SK-N-MC (cell line): Measurements from ENCODE around the gene NKIRAS1.

ENCODE experiments used
- DNase-seq: peaks from one replicate; pipeline ENCODE4 v3.0.0-alpha.2; 2011; ENCODE audit warnings: low read depth, low spot score
- H3K27ac ChIP-seq: fragments of 200-600 bp; sonication (generic); 2 replicates; pipeline ENCODE4 v1.5.1; 2016; ENCODE audit warnings: mixed run types
- H3K36me3 ChIP-seq: fragments of 200-600 bp; sonication (generic); 2 replicates; pipeline ENCODE4 v1.6.1; 2017; ENCODE audit warnings: antibody characterized with exemption, low read length, mixed read lengths; ENCODE audit not compliant: insufficient read depth
- H3K4me3 ChIP-seq: fragments of 200-600 bp; sonication (generic); 2 replicates; pipeline ENCODE4 v1.5.1; 2016
- H3K9ac ChIP-seq: fragments of 200-600 bp; sonication (generic); 2 replicates; pipeline ENCODE4 v1.8.0; 2017; ENCODE audit warnings: mixed run types, mixed read lengths; ENCODE audit not compliant: insufficient read length
- H3K9me3 ChIP-seq: fragments of 200-600 bp; sonication (generic); 2 replicates; pipeline ENCODE4 v1.6.1; 2017; ENCODE audit warnings: low read depth, mild to moderate bottlenecking, antibody characterized with exemption, low read length, moderate library complexity, mixed read lengths
- EZH2 ChIP-seq: fragments of 200-600 bp; sonication (generic); IDR thresholded peaks from one replicate; pipeline ENCODE4 v1.6.1; 2017; ENCODE audit warnings: antibody characterized with exemption
- FOXP2 ChIP-seq: optimal IDR thresholded peaks from 2 replicates; pipeline ENCODE3; 2011; ENCODE audit warnings: mild to moderate bottlenecking, moderate library complexity; ENCODE audit not compliant: insufficient read depth; ENCODE audit errors: extremely low read length, control extremely low read depth
- POLR2AphosphoS5 ChIP-seq: IDR thresholded peaks from 2 replicates; pipeline ENCODE4 v1.6.1; 2012; ENCODE audit warnings: mild to moderate bottlenecking, low read depth, low read length, borderline replicate concordance

NKIRAS1 gene

DNA sequence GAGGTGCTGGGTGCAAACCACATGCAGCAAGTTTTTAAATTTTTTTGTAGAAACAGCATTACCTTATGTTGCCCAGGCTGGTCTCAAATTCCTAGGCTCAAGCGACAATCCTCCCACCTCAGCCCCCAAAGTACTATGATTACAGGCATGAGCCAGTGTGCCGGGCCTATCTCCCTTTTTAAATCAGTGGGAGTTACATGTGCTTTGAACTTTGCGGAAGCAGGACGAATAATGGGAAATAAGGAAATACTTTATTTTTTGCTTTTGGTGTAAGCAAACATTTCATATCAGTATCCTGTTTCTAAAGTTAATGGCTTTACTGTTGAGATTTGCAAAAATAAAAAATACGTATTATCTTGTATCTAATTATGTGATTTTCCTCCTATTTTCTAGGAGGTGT lies 37.4 kb upstream of the NKIRAS1 start:
- Histone ChIP-seq H3K4me3 (no peak overlapping the region), H3K9ac (no peak overlapping the region), H3K27ac (no peak overlapping the region), H3K9me3 (no peaks in the 10 kb centered on the region), H3K36me3 (no peaks in the 10 kb centered on the region)
- TF ChIP-seq POLR2AphosphoS5 (no peak), FOXP2 (no peak), EZH2 (no peak)
- DNase-seq, result no peak

DNA sequence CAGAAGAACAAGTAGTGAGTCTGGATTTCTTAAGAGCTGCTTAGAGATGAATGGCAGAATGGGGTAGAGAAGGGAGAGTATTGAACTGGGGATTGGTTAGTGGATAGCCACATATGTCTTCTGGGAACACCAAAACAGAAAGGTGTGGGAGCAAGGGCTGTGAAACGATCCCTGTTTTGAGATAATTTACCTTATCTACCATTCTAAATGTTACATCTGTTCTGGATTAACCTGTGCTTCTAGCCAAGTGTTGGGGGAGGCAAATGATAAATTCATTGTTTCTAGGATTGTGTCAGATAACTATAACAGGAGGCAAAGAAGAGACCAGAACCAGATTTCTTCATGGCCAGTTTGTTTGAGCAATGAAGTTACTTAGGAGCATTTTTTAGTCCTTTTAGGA lies 36.7 kb upstream of the NKIRAS1 start:
- no peak overlapping the region for H3K27ac ChIP-seq
- no peak for DNase-seq
- no peak overlapping the region for H3K4me3 ChIP-seq
- H3K9ac ChIP-seq, result no peak overlapping the region
- H3K36me3 ChIP-seq, result no peaks in the 10 kb centered on the region
- no peaks in the 10 kb centered on the region for H3K9me3 ChIP-seq
- TF ChIP-seq FOXP2 (no peak), POLR2AphosphoS5 (no peak)

- H3K36me3 ChIP-seq, result no peaks in the 10 kb centered on the region
- DNase-seq, result no peak
- no peak overlapping the region for H3K4me3 ChIP-seq
- H3K9me3 ChIP-seq, result no peaks in the 10 kb centered on the region
- TF ChIP-seq FOXP2, result no peak
- no peak for TF ChIP-seq POLR2AphosphoS5
- no peak for TF ChIP-seq EZH2
- H3K27ac ChIP-seq, result no peak overlapping the region
- H3K9ac ChIP-seq, result no peak overlapping the region
Measured at GRCh38 chr3:23952646-23953045, 35.9 kb upstream of the NKIRAS1 start.

DNA sequence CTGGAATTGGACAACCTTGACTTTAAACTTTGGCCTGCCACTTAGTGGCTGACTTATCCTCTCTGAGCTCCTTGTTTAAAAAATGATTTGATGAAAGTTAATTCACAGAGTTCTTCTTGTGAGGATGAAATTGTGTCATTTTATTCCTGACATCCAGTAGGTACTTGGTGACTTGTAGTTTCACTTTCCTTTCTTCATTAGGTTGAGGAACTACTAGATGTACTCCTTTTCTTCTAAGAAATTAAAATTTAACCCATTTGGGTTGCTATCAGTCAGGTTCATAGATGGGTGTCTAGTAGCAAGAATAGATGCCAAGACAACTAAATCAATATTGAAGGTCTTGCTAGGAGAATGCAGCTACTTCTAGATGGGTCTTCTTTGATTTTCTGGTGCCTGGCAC lies 33.5 kb upstream of the NKIRAS1 start:
- Histone ChIP-seq H3K36me3 (no peaks in the 10 kb centered on the region), H3K9ac (no peak overlapping the region), H3K4me3 (no peak overlapping the region), H3K9me3 (no peaks in the 10 kb centered on the region), H3K27ac (no peak overlapping the region)
- no peak for TF ChIP-seq EZH2
- no peak for TF ChIP-seq POLR2AphosphoS5
- no peak for TF ChIP-seq FOXP2
- no peak for DNase-seq

- no peak overlapping the region for H3K4me3 ChIP-seq
- TF ChIP-seq POLR2AphosphoS5 (no peak), FOXP2 (no peak), EZH2 (no peak)
- no peaks in the 10 kb centered on the region for H3K36me3 ChIP-seq
- H3K27ac ChIP-seq, result no peak overlapping the region
- no peaks in the 10 kb centered on the region for H3K9me3 ChIP-seq
- no peak for DNase-seq
- no peak overlapping the region for H3K9ac ChIP-seq
Measured at GRCh38 chr3:23949784-23950183, 33.0 kb upstream of the NKIRAS1 start.

DNA sequence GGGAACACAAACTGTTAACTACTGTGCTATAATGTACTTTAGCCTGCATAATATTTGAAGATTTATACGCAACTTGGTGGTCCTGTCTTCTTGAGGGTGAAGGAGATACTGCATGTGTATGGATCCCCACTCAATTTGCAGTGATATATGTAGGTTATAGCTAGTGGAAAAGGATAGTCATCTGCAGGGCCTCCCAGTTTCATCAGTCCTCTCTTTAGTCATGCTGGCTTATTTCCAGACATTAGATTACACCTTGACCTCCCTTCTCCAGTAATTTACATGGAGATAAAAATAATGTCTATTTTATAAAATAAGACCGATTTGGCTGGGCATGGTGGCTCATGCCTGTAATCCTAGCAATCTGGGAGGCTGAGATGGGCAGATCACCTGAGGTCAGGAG lies 32.0 kb upstream of the NKIRAS1 start:
- DNase-seq, result no peak
- H3K9ac ChIP-seq, result no peak overlapping the region
- no peak overlapping the region for H3K27ac ChIP-seq
- no peaks in the 10 kb centered on the region for H3K9me3 ChIP-seq
- no peak for TF ChIP-seq POLR2AphosphoS5
- no peak for TF ChIP-seq EZH2
- TF ChIP-seq FOXP2, result no peak
- no peak overlapping the region for H3K4me3 ChIP-seq
- no peaks in the 10 kb centered on the region for H3K36me3 ChIP-seq

DNA sequence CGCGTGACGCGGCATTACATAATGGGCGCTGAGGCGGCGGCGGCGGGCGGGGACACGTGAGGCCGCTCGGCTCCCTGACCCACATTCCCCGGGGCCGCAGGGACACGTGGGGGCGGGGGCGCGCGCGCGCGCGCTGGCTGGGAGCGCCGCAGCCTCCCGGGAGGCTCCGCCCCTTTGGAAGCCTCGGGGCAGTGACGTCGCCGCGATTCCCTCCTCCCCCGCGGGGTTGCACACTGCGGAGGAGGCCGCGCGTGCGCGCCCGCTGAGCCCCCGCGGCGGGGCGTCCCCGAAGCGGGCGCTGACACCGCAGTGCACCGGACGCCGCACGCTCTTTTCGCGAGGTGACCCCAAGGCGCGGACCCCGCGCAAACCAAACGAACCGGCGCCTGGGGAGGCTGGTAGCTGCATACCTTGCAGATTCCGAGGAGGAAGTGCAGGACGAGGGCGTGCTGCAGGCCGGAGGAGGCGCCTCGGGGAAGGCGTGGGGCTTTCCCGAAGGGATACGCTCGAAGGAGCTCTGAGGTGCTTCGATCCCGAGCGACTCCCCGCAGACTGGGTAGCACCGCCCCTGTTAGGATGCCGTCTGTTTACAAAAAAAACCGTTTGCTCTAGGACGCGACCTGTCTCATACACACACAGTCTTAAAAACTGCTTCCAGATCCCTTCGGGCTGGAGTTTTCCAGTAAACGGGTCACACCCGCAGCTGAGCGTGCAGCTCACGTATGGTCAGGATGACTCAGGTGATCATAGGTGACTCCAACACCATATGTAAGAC lies 29.3 kb upstream of the NKIRAS1 start:
- Histone ChIP-seq H3K4me3 (peak overlapping the region; percentile 81), H3K36me3 (no peaks in the 10 kb centered on the region), H3K9me3 (no peaks in the 10 kb centered on the region), H3K27ac (no peak overlapping the region), H3K9ac (peak overlapping the region; percentile 70)
- TF ChIP-seq POLR2AphosphoS5 (peak; percentile 72), EZH2 (no peak), FOXP2 (no peak)
- DNase-seq, result no peak

DNA sequence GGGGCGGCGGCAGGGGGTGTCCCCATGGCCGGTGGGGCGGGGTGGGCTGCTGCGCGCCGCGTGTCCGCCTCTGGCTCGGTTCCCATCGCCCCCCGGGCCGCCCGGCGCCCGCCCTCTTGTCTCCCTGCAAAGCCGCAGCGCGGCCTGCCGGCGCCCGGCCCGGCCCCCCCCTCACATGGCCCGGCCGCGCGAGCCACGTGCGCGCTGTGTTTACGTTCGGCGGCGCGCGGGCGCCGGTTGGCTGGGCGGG lies 28.8 kb upstream of the NKIRAS1 start:
- DNase-seq, result no peak
- Histone ChIP-seq H3K9me3 (no peaks in the 10 kb centered on the region), H3K36me3 (no peaks in the 10 kb centered on the region), H3K9ac (no peak overlapping the region), H3K27ac (no peak overlapping the region), H3K4me3 (peak overlapping the region; percentile 81)
- TF ChIP-seq EZH2 (no peak), FOXP2 (no peak), POLR2AphosphoS5 (no peak)

DNA sequence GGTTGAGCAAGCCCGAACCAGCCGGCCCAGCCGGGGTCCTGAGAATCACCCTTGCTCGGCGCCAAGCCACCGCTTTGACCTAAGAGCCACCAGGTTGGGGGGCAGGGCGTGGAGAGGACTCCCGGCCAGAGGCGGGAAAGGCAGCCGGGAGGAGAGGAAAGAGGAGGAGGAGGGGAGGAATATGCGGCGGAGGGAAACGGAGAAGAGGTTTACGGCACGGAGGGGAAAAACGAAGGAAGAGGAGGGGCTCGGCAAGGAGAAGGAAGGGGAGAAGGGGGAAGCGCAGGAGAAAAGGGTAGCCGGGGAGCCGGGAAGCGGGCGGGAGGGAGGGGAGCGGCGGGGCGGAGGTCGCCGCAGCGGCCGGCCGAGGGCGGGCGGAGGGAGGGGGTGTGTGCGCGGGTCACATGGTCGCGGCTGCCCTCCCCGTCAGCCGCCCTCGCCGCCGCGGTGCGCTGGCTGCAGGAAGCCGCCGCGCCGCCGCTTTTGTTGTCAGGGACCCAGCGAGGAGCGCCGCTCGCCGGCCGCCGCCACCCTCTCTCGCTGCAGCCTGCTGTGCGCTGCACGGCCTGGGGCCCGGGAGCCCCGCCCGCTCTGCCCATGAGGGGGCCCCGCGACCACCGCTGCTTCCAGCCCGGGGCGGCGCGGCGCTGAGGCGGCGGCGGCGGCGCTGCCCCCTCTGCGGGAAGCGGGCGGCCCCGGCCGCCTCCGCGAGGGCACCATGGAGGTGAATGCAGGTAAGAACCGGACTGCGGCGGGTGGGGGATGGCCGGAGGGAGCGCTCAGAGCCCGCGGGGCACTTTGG lies 28.3 kb upstream of the NKIRAS1 start, which contains the start of gene NR1D2:
NR1D2 (plus strand) TSS at position 426 of the 802 bp plus-strand sequence; CDS start at position 719, 293 bp downstream.
- Histone ChIP-seq H3K9ac (peak within 1 kb of the TSS; percentile 70), H3K27ac (no peak within 1 kb of the TSS), H3K4me3 (peak within 1 kb of the TSS; percentile 81), H3K36me3 (no peaks in the 10 kb centered on the region), H3K9me3 (no peaks in the 10 kb centered on the region)
- TF ChIP-seq POLR2AphosphoS5, result 0 out of 2 replicates have a peak, but pooled peaks have one; percentile 13
- TF ChIP-seq FOXP2, result no peak
- no peak for TF ChIP-seq EZH2
- no peak for DNase-seq
